ENCODE results near the gene XNDC1N. TPM values are rescaled to one million over a fixed set of nuclear protein-coding genes. Genes with fewer than 3 reads are reported as not detected.

Gene XNDC1N
- total RNA-seq, 1 experiment from 2014 or later: 4.2 TPM

- H3K36me3 ChIP-seq (replicated peaks; ENCODE audit: control insufficient read depth, insufficient read depth, low read length): no peaks in the 10 kb centered on the region
- no peak for DNase-seq
- no peak overlapping the region for H3K4me3 ChIP-seq (ENCODE audit: insufficient read depth, low read depth, low read length)
- no peaks in the 10 kb centered on the region for H3K27me3 ChIP-seq (ENCODE audit: control insufficient read depth, insufficient read depth, low read length)
Measured at GRCh38 chr11:71940561-71941219, 12.3 kb upstream of the XNDC1N start.

GRCh38 chr11:71937826-71938225 lies 9.4 kb upstream of the XNDC1N start:
- Histone ChIP-seq H3K4me3 (ENCODE audit: insufficient read depth, low read depth, low read length) (no peak overlapping the region), H3K27me3 (ENCODE audit: control insufficient read depth, insufficient read depth, low read length) (no peaks in the 10 kb centered on the region), H3K36me3 (replicated peaks; ENCODE audit: control insufficient read depth, insufficient read depth, low read length) (no peaks in the 10 kb centered on the region)
- no peak for DNase-seq

- Histone ChIP-seq H3K4me3 (ENCODE audit: insufficient read depth, low read depth, low read length) (no peak overlapping the region), H3K27me3 (ENCODE audit: control insufficient read depth, insufficient read depth, low read length) (no peaks in the 10 kb centered on the region), H3K36me3 (replicated peaks; ENCODE audit: control insufficient read depth, insufficient read depth, low read length) (no peaks in the 10 kb centered on the region)
- DNase-seq: no peak
Measured at GRCh38 chr11:71936825-71937224, 8.4 kb upstream of the XNDC1N start.

GRCh38 chr11:71935338-71935925 lies 7.0 kb upstream of the XNDC1N start:
- Histone ChIP-seq H3K27me3 (ENCODE audit: control insufficient read depth, insufficient read depth, low read length) (no peaks in the 10 kb centered on the region), H3K4me3 (ENCODE audit: insufficient read depth, low read depth, low read length) (no peak overlapping the region), H3K36me3 (replicated peaks; ENCODE audit: control insufficient read depth, insufficient read depth, low read length) (no peaks in the 10 kb centered on the region)
- DNase-seq: no peak

GRCh38 chr11:71934213-71934612 lies 5.8 kb upstream of the XNDC1N start:
- DNase-seq: no peak
- Histone ChIP-seq H3K4me3 (ENCODE audit: insufficient read depth, low read depth, low read length) (no peak overlapping the region), H3K27me3 (ENCODE audit: control insufficient read depth, insufficient read depth, low read length) (no peaks in the 10 kb centered on the region), H3K36me3 (replicated peaks; ENCODE audit: control insufficient read depth, insufficient read depth, low read length) (no peaks in the 10 kb centered on the region)

- no peak for DNase-seq
- Histone ChIP-seq H3K27me3 (ENCODE audit: control insufficient read depth, insufficient read depth, low read length) (no peaks in the 10 kb centered on the region), H3K4me3 (ENCODE audit: insufficient read depth, low read depth, low read length) (no peak overlapping the region), H3K36me3 (replicated peaks; ENCODE audit: control insufficient read depth, insufficient read depth, low read length) (no peaks in the 10 kb centered on the region)
Measured at GRCh38 chr11:71933141-71933933, 4.9 kb upstream of the XNDC1N start.

- DNase-seq: no peak
- no peak overlapping the region for H3K4me3 ChIP-seq (ENCODE audit: insufficient read depth, low read depth, low read length)
- H3K27me3 ChIP-seq (ENCODE audit: control insufficient read depth, insufficient read depth, low read length): no peaks in the 10 kb centered on the region
- no peaks in the 10 kb centered on the region for H3K36me3 ChIP-seq (replicated peaks; ENCODE audit: control insufficient read depth, insufficient read depth, low read length)
Measured at GRCh38 chr11:71931245-71931602, 2.8 kb upstream of the XNDC1N start.

- Histone ChIP-seq H3K36me3 (replicated peaks; ENCODE audit: control insufficient read depth, insufficient read depth, low read length) (no peaks in the 10 kb centered on the region), H3K4me3 (ENCODE audit: insufficient read depth, low read depth, low read length) (no peak overlapping the region), H3K27me3 (ENCODE audit: control insufficient read depth, insufficient read depth, low read length) (no peaks in the 10 kb centered on the region)
- no peak for DNase-seq
Measured at GRCh38 chr11:71930556-71931244, 2.3 kb upstream of the XNDC1N start.

GRCh38 chr11:71929491-71929890 lies 1.1 kb upstream of the XNDC1N start:
- Histone ChIP-seq H3K4me3 (ENCODE audit: insufficient read depth, low read depth, low read length) (peak overlapping the region; percentile 79), H3K27me3 (ENCODE audit: control insufficient read depth, insufficient read depth, low read length) (no peaks in the 10 kb centered on the region), H3K36me3 (replicated peaks; ENCODE audit: control insufficient read depth, insufficient read depth, low read length) (no peaks in the 10 kb centered on the region)
- DNase-seq: no peak

GRCh38 chr11:71928737-71929443 lies 496 bp upstream of the XNDC1N start, which contains the start of gene RNF121:
TSS of gene RNF121 (plus strand) at chr11:71929046. CDS start at chr11:71929062, 16 bp downstream.
- H3K27me3 ChIP-seq (ENCODE audit: control insufficient read depth, insufficient read depth, low read length): no peaks in the 10 kb centered on the region
- peak; percentile 93 for DNase-seq
- H3K4me3 ChIP-seq (ENCODE audit: insufficient read depth, low read depth, low read length): peak within 1 kb of the TSS; percentile 79
- H3K36me3 ChIP-seq (replicated peaks; ENCODE audit: control insufficient read depth, insufficient read depth, low read length): no peaks in the 10 kb centered on the region

GRCh38 chr11:71917646-71918140 lies 10.7 kb downstream of the XNDC1N start:
- Histone ChIP-seq H3K36me3 (replicated peaks; ENCODE audit: control insufficient read depth, insufficient read depth, low read length) (peaks cover 3% of the 10 kb centered on the region), H3K27me3 (ENCODE audit: control insufficient read depth, insufficient read depth, low read length) (no peaks in the 10 kb centered on the region), H3K4me3 (ENCODE audit: insufficient read depth, low read depth, low read length) (no peak overlapping the region)
- DNase-seq: no peak

GRCh38 chr11:71914617-71915189 lies 13.7 kb downstream of the XNDC1N start:
- no peak for DNase-seq
- Histone ChIP-seq H3K4me3 (ENCODE audit: insufficient read depth, low read depth, low read length) (no peak overlapping the region), H3K36me3 (replicated peaks; ENCODE audit: control insufficient read depth, insufficient read depth, low read length) (peaks cover 3% of the 10 kb centered on the region), H3K27me3 (ENCODE audit: control insufficient read depth, insufficient read depth, low read length) (no peaks in the 10 kb centered on the region)

- H3K36me3 ChIP-seq (replicated peaks; ENCODE audit: control insufficient read depth, insufficient read depth, low read length): peaks cover 3% of the 10 kb centered on the region
- no peaks in the 10 kb centered on the region for H3K27me3 ChIP-seq (ENCODE audit: control insufficient read depth, insufficient read depth, low read length)
- no peak for DNase-seq
- H3K4me3 ChIP-seq (ENCODE audit: insufficient read depth, low read depth, low read length): no peak overlapping the region
Measured at GRCh38 chr11:71913756-71914526, 14.5 kb downstream of the XNDC1N start.
